NB4 (cell line): Measurements from ENCODE around the gene NOS3.

ENCODE experiments used
- POLR2A ChIP-seq: IDR thresholded peaks from 2 replicates; pipeline ENCODE4 v1.6.1; 2011; ENCODE audit warnings: mild to moderate bottlenecking; ENCODE audit not compliant: insufficient read length; ENCODE audit errors: extremely low read depth
- TF ChIP-seq, protein P1 (sequence below): IDR thresholded peaks from one replicate; pipeline ENCODE4 v1.5.1; 2012; ENCODE audit warnings: low read depth, low read length

GRCh38 chr7:151060416-151061212, 69.8 kb downstream of the NOS3 start:
- TF ChIP-seq, protein P1, sequence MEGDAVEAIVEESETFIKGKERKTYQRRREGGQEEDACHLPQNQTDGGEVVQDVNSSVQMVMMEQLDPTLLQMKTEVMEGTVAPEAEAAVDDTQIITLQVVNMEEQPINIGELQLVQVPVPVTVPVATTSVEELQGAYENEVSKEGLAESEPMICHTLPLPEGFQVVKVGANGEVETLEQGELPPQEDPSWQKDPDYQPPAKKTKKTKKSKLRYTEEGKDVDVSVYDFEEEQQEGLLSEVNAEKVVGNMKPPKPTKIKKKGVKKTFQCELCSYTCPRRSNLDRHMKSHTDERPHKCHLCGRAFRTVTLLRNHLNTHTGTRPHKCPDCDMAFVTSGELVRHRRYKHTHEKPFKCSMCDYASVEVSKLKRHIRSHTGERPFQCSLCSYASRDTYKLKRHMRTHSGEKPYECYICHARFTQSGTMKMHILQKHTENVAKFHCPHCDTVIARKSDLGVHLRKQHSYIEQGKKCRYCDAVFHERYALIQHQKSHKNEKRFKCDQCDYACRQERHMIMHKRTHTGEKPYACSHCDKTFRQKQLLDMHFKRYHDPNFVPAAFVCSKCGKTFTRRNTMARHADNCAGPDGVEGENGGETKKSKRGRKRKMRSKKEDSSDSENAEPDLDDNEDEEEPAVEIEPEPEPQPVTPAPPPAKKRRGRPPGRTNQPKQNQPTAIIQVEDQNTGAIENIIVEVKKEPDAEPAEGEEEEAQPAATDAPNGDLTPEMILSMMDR = no peak
- TF ChIP-seq POLR2A = no peak
